Liver (tissue), 9 donors: Measurements from ENCODE around the gene ADGRV1. TPM values are rescaled to one million over a fixed set of nuclear protein-coding genes. Genes with fewer than 3 reads are reported as not detected.

Experiments
- DNase-seq: peaks from one replicate; pipeline ENCODE4 v3.0.0-alpha.2; 2017; ENCODE audit warnings: low spot score
- H3K27ac ChIP-seq, 2 donors: one replicate each; pipeline ENCODE4 v1.7.0; 2013; ENCODE audit warnings: inconsistent platforms in 2 of 2, low read length in 2 of 2, control low read depth in 1 of 2, low read depth in 1 of 2, mild to moderate bottlenecking in 1 of 2
- H3K27me3 ChIP-seq, 4 donors: one replicate each; pipeline versions ENCODE4 v1.6.1 to v1.7.0; 2013; ENCODE audit warnings: low read length in 3 of 4, inconsistent platforms in 1 of 4, mild to moderate bottlenecking in 1 of 4, moderate library complexity in 1 of 4; ENCODE audit not compliant: control insufficient read depth in 4 of 4, insufficient read depth in 4 of 4
- H3K36me3 ChIP-seq, 4 donors: one replicate each; pipeline versions ENCODE4 v1.6.1 to v1.7.0; 2013; ENCODE audit warnings: low read length in 3 of 4, mild to moderate bottlenecking in 3 of 4, low read depth in 1 of 4, moderate library complexity in 1 of 4; ENCODE audit not compliant: control insufficient read depth in 4 of 4, insufficient read depth in 3 of 4
- H3K4me1 ChIP-seq, 4 donors: one replicate each; pipeline versions ENCODE4 v1.6.1 to v1.7.0; 2013; ENCODE audit warnings: low read length in 3 of 4, mild to moderate bottlenecking in 3 of 4, moderate library complexity in 1 of 4; ENCODE audit not compliant: control insufficient read depth in 4 of 4, insufficient read depth in 4 of 4
- H3K4me3 ChIP-seq, 3 donors: one replicate each; pipeline versions ENCODE4 v1.6.1 to v1.7.0; 2013; ENCODE audit warnings: low read length in 3 of 3, control low read depth in 1 of 3, low read depth in 1 of 3, mild to moderate bottlenecking in 1 of 3
- H3K9ac ChIP-seq, 2 donors: one replicate each; pipeline ENCODE4 v1.7.0; 2013; ENCODE audit warnings: low read length in 2 of 2, mild to moderate bottlenecking in 2 of 2, moderate library complexity in 2 of 2, control low read depth in 1 of 2, low read depth in 1 of 2
- H3K9me3 ChIP-seq, 4 donors: one replicate each; pipeline versions ENCODE4 v1.6.1 to v1.7.0; 2013; ENCODE audit warnings: low read length in 3 of 4; ENCODE audit not compliant: control insufficient read depth in 4 of 4
- FOXA1 ChIP-seq: IDR thresholded peaks from 2 replicates; pipeline ENCODE4 v1.6.1; 2016; ENCODE audit warnings: antibody characterized with exemption
- FOXA2 ChIP-seq: IDR thresholded peaks from 2 replicates; pipeline ENCODE4 v1.6.1; 2016; ENCODE audit warnings: antibody characterized with exemption
- GABPA ChIP-seq, 2 donors: IDR thresholded peaks in 1 of 2; conservative IDR thresholded peaks in 1 of 2; 2 replicates each; pipeline ENCODE4 v1.6.1; 2016; ENCODE audit warnings: antibody characterized with exemption in 2 of 2, mild to moderate bottlenecking in 1 of 2, moderate library complexity in 1 of 2
- HNF4A ChIP-seq, 2 donors: conservative IDR thresholded peaks; 2 replicates each; pipeline ENCODE4 v1.6.1; 2016; ENCODE audit warnings: antibody characterized with exemption in 2 of 2, mild to moderate bottlenecking in 2 of 2
- HNF4G ChIP-seq: IDR thresholded peaks from 2 replicates; pipeline ENCODE4 v1.6.1; 2016; ENCODE audit warnings: antibody characterized with exemption
- JUND ChIP-seq, 2 donors: IDR thresholded peaks; 2 replicates each; pipeline ENCODE4 v1.6.1; 2016; ENCODE audit warnings: antibody characterized with exemption in 2 of 2
- NR2F2 ChIP-seq: IDR thresholded peaks from 2 replicates; pipeline ENCODE4 v1.6.1; 2016; ENCODE audit warnings: antibody characterized with exemption
- RAD21 ChIP-seq, 2 donors: IDR thresholded peaks; 2 replicates each; pipeline ENCODE4 v1.6.1; 2016; ENCODE audit warnings: antibody characterized with exemption in 2 of 2, mild to moderate bottlenecking in 2 of 2
- RXRA ChIP-seq, 2 donors: IDR thresholded peaks; 2 replicates each; pipeline ENCODE4 v1.6.1; 2017 to 2018; ENCODE audit warnings: antibody characterized with exemption in 2 of 2, mild to moderate bottlenecking in 1 of 2
- SP1 ChIP-seq: IDR thresholded peaks from 2 replicates; pipeline ENCODE4 v1.6.1; 2018; ENCODE audit warnings: antibody characterized with exemption, mild to moderate bottlenecking
- TAF1 ChIP-seq: conservative IDR thresholded peaks from 2 replicates; pipeline ENCODE4 v1.6.1; 2016; ENCODE audit warnings: antibody characterized with exemption, mild to moderate bottlenecking
- YY1 ChIP-seq: IDR thresholded peaks from 2 replicates; pipeline ENCODE4 v1.6.1; 2016; ENCODE audit warnings: antibody characterized with exemption, mild to moderate bottlenecking
- WGBS: extraction: QIAGEN DNeasy Blood & Tissue Kit; methylation state at CpG from one replicate; pipeline ENCODE4 v1.1.7; 2013; 5-methylcytosine and 5-hydroxymethylcytosine counted together
- polyA plus RNA-seq, 2 donors: library from polyadenylated mRNA; stranded (reverse) in 1 of 2; unstranded in 1 of 2; fragments of 200-250 nt in 1 of 2; fragments of >200 nt in 1 of 2; fragmentation: Nextera tagmentation in 1 of 2; extraction: Ambion mirVana in 1 of 2; gene quantifications; one replicate each; pipeline versions ENCODE4 v1.2.1 to v1.2.3, GENCODE V29; 2013 to 2015
- total RNA-seq, 2 donors: library from RNA; depleted of rRNA; stranded (reverse); fragments of >200 nt; gene quantifications; one replicate each; pipeline ENCODE4 v1.2.3, GENCODE V29; 2014
- TF ChIP-seq, protein P1 (sequence below): IDR thresholded peaks from 2 replicates; pipeline ENCODE4 v1.6.1; 2016; ENCODE audit warnings: antibody characterized with exemption, mild to moderate bottlenecking
- TF ChIP-seq, protein P2 (sequence below): IDR thresholded peaks from 2 replicates; pipeline ENCODE4 v1.6.1; 2016; ENCODE audit warnings: antibody characterized with exemption
- TF ChIP-seq, protein P3 (sequence below): fragments of 150-350 bp; IDR thresholded peaks from 2 replicates; pipeline ENCODE4 v1.5.1; 2017; ENCODE audit warnings: improper control_type of control experiment, low read depth, low read length; ENCODE audit not compliant: missing input control
- TF ChIP-seq, protein P4 (sequence below): IDR thresholded peaks from 2 replicates; pipeline ENCODE4 v1.6.1; 2016; ENCODE audit warnings: antibody characterized with exemption
- TF ChIP-seq, protein P5 (sequence below): IDR thresholded peaks from 2 replicates; pipeline ENCODE4 v1.6.1; 2016; ENCODE audit warnings: antibody characterized with exemption
- donor health status: healthy.
- donor health status: healthy.
- donor health status: healthy.
- donor health status: healthy.
- donor health status: healthy.

Gene ADGRV1
- total and polyA plus RNA-seq, 4 donors: 5.1 to 15.5 (median 9.6) TPM

DNA sequence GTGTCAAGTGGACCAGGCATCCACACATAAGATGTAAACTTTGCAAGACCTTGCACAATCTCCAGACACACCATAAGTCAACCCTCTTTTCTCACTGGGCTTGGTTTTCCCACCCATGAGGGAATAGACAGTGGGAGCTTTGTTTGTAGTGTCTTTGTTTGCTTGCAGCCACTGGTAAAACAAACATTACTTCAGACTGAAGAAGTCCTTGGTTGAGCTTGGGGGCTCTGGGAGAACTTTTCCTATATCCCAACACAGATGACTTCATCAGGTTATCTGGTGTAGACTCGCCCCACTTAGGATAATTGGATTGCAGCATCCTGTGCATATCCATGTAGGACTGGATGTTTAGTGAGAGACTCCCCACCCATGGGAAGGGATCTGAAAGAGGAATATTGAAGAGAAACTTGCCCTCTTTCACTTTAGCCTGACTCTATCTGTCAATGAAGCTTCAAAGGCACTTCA, 11.5 kb upstream of the ADGRV1 start:
- no peak overlapping the region for H3K4me3 ChIP-seq
- H3K27ac ChIP-seq: no peak overlapping the region
- no peaks in the 10 kb centered on the region for H3K36me3 ChIP-seq
- no peak overlapping the region for H3K9ac ChIP-seq
- no peak for DNase-seq
- WGBS: 51% methylated on average over 1 of the region's 1 CpG
- TF ChIP-seq, protein P1, sequence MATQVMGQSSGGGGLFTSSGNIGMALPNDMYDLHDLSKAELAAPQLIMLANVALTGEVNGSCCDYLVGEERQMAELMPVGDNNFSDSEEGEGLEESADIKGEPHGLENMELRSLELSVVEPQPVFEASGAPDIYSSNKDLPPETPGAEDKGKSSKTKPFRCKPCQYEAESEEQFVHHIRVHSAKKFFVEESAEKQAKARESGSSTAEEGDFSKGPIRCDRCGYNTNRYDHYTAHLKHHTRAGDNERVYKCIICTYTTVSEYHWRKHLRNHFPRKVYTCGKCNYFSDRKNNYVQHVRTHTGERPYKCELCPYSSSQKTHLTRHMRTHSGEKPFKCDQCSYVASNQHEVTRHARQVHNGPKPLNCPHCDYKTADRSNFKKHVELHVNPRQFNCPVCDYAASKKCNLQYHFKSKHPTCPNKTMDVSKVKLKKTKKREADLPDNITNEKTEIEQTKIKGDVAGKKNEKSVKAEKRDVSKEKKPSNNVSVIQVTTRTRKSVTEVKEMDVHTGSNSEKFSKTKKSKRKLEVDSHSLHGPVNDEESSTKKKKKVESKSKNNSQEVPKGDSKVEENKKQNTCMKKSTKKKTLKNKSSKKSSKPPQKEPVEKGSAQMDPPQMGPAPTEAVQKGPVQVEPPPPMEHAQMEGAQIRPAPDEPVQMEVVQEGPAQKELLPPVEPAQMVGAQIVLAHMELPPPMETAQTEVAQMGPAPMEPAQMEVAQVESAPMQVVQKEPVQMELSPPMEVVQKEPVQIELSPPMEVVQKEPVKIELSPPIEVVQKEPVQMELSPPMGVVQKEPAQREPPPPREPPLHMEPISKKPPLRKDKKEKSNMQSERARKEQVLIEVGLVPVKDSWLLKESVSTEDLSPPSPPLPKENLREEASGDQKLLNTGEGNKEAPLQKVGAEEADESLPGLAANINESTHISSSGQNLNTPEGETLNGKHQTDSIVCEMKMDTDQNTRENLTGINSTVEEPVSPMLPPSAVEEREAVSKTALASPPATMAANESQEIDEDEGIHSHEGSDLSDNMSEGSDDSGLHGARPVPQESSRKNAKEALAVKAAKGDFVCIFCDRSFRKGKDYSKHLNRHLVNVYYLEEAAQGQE: no peak
- TF ChIP-seq HNF4A (conservative IDR thresholded peaks at IDR 0.05) (no peak), YY1 (no peak), FOXA1 (no peak), TAF1 (no peak), FOXA2 (no peak), SP1 (no peak), RAD21 (IDR thresholded peaks at IDR 0.05) (no peak), HNF4G (no peak), RXRA (IDR thresholded peaks at IDR 0.05) (no peak), GABPA (IDR thresholded peaks at IDR 0.05 in 1 of 2, conservative IDR thresholded peaks at IDR 0.05 in 1 of 2) (no peak), JUND (IDR thresholded peaks at IDR 0.05) (no peak), NR2F2 (no peak)
- TF ChIP-seq, protein P2, sequence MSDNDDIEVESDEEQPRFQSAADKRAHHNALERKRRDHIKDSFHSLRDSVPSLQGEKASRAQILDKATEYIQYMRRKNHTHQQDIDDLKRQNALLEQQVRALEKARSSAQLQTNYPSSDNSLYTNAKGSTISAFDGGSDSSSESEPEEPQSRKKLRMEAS: no peak
- TF ChIP-seq, protein P3, sequence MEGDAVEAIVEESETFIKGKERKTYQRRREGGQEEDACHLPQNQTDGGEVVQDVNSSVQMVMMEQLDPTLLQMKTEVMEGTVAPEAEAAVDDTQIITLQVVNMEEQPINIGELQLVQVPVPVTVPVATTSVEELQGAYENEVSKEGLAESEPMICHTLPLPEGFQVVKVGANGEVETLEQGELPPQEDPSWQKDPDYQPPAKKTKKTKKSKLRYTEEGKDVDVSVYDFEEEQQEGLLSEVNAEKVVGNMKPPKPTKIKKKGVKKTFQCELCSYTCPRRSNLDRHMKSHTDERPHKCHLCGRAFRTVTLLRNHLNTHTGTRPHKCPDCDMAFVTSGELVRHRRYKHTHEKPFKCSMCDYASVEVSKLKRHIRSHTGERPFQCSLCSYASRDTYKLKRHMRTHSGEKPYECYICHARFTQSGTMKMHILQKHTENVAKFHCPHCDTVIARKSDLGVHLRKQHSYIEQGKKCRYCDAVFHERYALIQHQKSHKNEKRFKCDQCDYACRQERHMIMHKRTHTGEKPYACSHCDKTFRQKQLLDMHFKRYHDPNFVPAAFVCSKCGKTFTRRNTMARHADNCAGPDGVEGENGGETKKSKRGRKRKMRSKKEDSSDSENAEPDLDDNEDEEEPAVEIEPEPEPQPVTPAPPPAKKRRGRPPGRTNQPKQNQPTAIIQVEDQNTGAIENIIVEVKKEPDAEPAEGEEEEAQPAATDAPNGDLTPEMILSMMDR: no peak
- TF ChIP-seq, protein P4, sequence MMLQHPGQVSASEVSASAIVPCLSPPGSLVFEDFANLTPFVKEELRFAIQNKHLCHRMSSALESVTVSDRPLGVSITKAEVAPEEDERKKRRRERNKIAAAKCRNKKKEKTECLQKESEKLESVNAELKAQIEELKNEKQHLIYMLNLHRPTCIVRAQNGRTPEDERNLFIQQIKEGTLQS: no peak
- TF ChIP-seq, protein P5, sequence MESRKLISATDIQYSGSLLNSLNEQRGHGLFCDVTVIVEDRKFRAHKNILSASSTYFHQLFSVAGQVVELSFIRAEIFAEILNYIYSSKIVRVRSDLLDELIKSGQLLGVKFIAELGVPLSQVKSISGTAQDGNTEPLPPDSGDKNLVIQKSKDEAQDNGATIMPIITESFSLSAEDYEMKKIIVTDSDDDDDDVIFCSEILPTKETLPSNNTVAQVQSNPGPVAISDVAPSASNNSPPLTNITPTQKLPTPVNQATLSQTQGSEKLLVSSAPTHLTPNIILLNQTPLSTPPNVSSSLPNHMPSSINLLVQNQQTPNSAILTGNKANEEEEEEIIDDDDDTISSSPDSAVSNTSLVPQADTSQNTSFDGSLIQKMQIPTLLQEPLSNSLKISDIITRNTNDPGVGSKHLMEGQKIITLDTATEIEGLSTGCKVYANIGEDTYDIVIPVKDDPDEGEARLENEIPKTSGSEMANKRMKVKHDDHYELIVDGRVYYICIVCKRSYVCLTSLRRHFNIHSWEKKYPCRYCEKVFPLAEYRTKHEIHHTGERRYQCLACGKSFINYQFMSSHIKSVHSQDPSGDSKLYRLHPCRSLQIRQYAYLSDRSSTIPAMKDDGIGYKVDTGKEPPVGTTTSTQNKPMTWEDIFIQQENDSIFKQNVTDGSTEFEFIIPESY: no peak
- no peaks in the 10 kb centered on the region for H3K9me3 ChIP-seq
- H3K4me1 ChIP-seq: no peaks in the 10 kb centered on the region
- H3K27me3 ChIP-seq: peaks cover 0 to 10% (median under 1%) of the 10 kb centered on the region in 4 donors
